ENCODE measurements around the gene CDKN2AIPNL. TPM values are rescaled to one million over a fixed set of nuclear protein-coding genes. Genes with fewer than 3 reads are reported as not detected.
"Not testable (repeated sequence)": the region's sequence is repeated elsewhere in the genome, so short reads cannot be mapped to it uniquely, and the experiment has no call there.

CDKN2AIPNL gene
- total and polyA plus RNA-seq, 4 donors: 10.9 to 43.2 (median 19.1) TPM

DNA sequence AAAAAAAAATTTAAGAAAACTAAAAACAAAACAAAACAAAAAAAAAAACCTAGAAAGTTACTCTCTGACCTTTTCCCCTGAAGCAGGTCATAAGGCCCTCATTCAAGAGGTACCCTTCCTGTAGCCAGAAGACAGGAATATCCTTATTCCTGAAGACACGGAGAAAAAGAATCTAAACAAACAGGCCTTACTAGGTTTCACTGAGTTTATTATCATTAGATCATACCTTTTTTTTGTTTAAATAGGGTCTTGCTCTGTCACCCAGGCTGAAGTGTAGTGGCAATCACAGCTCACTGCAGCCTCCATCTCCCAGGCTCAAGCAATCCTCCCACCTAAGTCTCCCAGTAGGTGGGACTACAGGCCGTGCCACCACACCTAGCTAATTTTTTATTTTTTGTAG is 11.7 kb upstream of the CDKN2AIPNL start:
- Histone ChIP-seq H3K4me1 (ENCODE audit: control insufficient read depth in 5 of 5, insufficient read depth in 5 of 5, low read length in 5 of 5) (no peaks in the 10 kb centered on the region), H3K4me3 (no peak overlapping the region), H3K27me3 (ENCODE audit: control insufficient read depth in 3 of 3, insufficient read depth in 3 of 3, low read length in 2 of 3) (no peaks in the 10 kb centered on the region), H3K9me3 (ENCODE audit: control insufficient read depth in 4 of 4, insufficient read depth in 3 of 4, low read length in 3 of 4) (no peaks in the 10 kb centered on the region), H3K9ac (ENCODE audit: insufficient read depth in 1 of 2, low read length in 2 of 2) (no peak overlapping the region), H3K27ac (ENCODE audit: low read depth in 1 of 2, low read length in 1 of 2) (no peak overlapping the region), H3K36me3 (ENCODE audit: control insufficient read depth in 4 of 4, insufficient read depth in 4 of 4, low read length in 4 of 4) (no peaks in the 10 kb centered on the region)
- ATAC-seq (ENCODE audit: insufficient read depth, low FRiP score) (no peak), DNase-seq (no peak)
- TF ChIP-seq, protein P1, sequence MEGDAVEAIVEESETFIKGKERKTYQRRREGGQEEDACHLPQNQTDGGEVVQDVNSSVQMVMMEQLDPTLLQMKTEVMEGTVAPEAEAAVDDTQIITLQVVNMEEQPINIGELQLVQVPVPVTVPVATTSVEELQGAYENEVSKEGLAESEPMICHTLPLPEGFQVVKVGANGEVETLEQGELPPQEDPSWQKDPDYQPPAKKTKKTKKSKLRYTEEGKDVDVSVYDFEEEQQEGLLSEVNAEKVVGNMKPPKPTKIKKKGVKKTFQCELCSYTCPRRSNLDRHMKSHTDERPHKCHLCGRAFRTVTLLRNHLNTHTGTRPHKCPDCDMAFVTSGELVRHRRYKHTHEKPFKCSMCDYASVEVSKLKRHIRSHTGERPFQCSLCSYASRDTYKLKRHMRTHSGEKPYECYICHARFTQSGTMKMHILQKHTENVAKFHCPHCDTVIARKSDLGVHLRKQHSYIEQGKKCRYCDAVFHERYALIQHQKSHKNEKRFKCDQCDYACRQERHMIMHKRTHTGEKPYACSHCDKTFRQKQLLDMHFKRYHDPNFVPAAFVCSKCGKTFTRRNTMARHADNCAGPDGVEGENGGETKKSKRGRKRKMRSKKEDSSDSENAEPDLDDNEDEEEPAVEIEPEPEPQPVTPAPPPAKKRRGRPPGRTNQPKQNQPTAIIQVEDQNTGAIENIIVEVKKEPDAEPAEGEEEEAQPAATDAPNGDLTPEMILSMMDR (IDR thresholded peaks at IDR 0.05; ENCODE audit: control extremely low read depth, extremely low read depth): no peak
- 84 to 87% methylated on average over 2 of the region's 2 CpGs for WGBS, 2 donors

DNA sequence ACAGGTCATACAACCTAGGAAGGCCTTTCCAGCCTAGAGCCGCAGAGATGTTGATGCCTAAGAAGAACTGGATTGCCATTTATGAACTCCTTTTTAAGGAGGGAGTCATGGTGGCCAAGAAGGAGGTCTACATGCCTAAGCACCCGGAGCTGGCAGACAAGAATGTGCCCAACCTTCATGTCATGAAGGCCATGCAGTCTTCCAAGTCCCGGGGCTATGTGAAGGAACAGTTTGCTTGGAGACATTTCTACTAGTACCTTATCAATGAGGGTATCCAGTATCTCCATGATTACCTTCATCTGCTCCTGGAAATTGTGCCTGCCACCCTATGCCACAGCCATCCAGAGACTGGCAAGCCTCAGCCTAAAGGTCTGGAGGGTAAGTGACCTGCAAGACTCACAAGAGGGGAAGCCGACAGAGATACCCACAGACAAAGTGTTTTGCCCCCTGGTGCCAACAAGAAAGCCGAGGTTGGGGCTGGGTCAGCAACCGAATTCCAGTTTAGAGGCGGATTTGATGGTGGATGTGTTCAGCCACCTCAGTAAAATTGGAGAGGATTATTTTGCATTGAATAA is 11.2 kb upstream of the CDKN2AIPNL start:
- TF ChIP-seq, protein P1 (IDR thresholded peaks at IDR 0.05; ENCODE audit: control extremely low read depth, extremely low read depth): no peak
- Histone ChIP-seq H3K27me3 (ENCODE audit: control insufficient read depth in 3 of 3, insufficient read depth in 3 of 3, low read length in 2 of 3) (no peaks in the 10 kb centered on the region), H3K4me3 (no peak overlapping the region), H3K9me3 (ENCODE audit: control insufficient read depth in 4 of 4, insufficient read depth in 3 of 4, low read length in 3 of 4) (no peaks in the 10 kb centered on the region), H3K36me3 (ENCODE audit: control insufficient read depth in 4 of 4, insufficient read depth in 4 of 4, low read length in 4 of 4) (no peaks in the 10 kb centered on the region), H3K9ac (ENCODE audit: insufficient read depth in 1 of 2, low read length in 2 of 2) (no peak overlapping the region), H3K27ac (ENCODE audit: low read depth in 1 of 2, low read length in 1 of 2) (no peak overlapping the region), H3K4me1 (ENCODE audit: control insufficient read depth in 5 of 5, insufficient read depth in 5 of 5, low read length in 5 of 5) (no peaks in the 10 kb centered on the region)
- 90 to 93% methylated on average over 7 of the region's 7 CpGs for WGBS, 2 donors
- ATAC-seq (ENCODE audit: insufficient read depth, low FRiP score): no peak
- DNase-seq: no peak

DNA sequence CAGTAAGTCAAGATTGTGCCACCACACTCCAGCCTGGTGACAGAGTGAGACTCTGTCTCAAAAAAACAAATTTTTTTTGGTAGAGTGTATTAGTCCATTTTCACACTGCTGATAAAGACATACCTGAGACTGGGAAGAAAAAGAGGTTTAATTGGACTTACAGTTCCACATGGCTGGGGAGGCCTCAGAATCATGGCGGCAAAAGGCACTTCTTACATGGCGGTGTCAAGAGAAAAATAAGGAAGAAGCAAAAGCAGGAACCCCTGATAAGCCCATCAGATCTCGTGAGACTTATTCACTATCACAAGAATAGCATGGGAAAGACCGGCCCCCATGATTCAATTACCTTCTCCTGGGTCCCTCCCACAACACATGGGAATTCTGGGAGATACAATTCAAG is 9.4 kb upstream of the CDKN2AIPNL start:
- not testable (repeated sequence) for H3K27me3 ChIP-seq (ENCODE audit: control insufficient read depth in 3 of 3, insufficient read depth in 3 of 3, low read length in 2 of 3); H3K4me3 ChIP-seq; H3K9me3 ChIP-seq (ENCODE audit: control insufficient read depth in 4 of 4, insufficient read depth in 3 of 4, low read length in 3 of 4); H3K36me3 ChIP-seq (ENCODE audit: control insufficient read depth in 4 of 4, insufficient read depth in 4 of 4, low read length in 4 of 4); H3K27ac ChIP-seq (ENCODE audit: low read depth in 1 of 2, low read length in 1 of 2); ATAC-seq (ENCODE audit: insufficient read depth, low FRiP score); H3K9ac ChIP-seq (ENCODE audit: insufficient read depth in 1 of 2, low read length in 2 of 2); DNase-seq; H3K4me1 ChIP-seq (ENCODE audit: control insufficient read depth in 5 of 5, insufficient read depth in 5 of 5, low read length in 5 of 5)
- 97% methylated on average over 4 of the region's 4 CpGs for WGBS, 2 donors

DNA sequence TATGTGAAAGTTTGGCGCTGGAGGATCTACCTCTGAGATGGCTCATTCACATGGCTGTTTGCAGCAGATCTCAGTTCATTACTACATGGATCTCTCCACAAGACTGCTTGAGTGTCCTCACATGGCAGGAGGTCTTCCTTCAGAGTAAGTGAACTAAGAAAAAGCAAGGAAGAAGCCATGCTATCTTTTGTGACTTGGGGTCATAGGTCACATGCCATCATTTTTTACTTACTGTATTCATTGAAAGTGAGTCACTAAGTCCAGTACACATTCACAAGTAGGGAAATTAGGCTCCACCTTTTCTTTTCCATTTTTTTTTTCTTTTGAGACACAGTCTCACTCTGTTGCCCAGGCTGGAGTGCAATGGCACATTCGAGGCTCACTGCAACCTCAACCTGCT is 8.7 kb upstream of the CDKN2AIPNL start:
- no peaks in the 10 kb centered on the region for H3K27me3 ChIP-seq (ENCODE audit: control insufficient read depth in 3 of 3, insufficient read depth in 3 of 3, low read length in 2 of 3)
- ATAC-seq (ENCODE audit: insufficient read depth, low FRiP score): no peak
- no peak overlapping the region for H3K4me3 ChIP-seq
- no peaks in the 10 kb centered on the region for H3K9me3 ChIP-seq (ENCODE audit: control insufficient read depth in 4 of 4, insufficient read depth in 3 of 4, low read length in 3 of 4)
- H3K4me1 ChIP-seq (ENCODE audit: control insufficient read depth in 5 of 5, insufficient read depth in 5 of 5, low read length in 5 of 5): no peaks in the 10 kb centered on the region
- DNase-seq: no peak
- H3K9ac ChIP-seq (ENCODE audit: insufficient read depth in 1 of 2, low read length in 2 of 2): no peak overlapping the region
- WGBS, 2 donors: 92 to 96% methylated on average over 2 of the region's 2 CpGs
- TF ChIP-seq, protein P1 (IDR thresholded peaks at IDR 0.05; ENCODE audit: control extremely low read depth, extremely low read depth): no peak
- no peak overlapping the region for H3K27ac ChIP-seq (ENCODE audit: low read depth in 1 of 2, low read length in 1 of 2)
- H3K36me3 ChIP-seq (ENCODE audit: control insufficient read depth in 4 of 4, insufficient read depth in 4 of 4, low read length in 4 of 4): no peaks in the 10 kb centered on the region
